ENCODE measurements around the gene IP6K1. TPM values are rescaled to one million over a fixed set of nuclear protein-coding genes. Genes with fewer than 3 reads are reported as not detected.

The IP6K1 gene
- total and polyA plus RNA-seq, 10 donors = 8.6 to 56.0 (median 46.4) TPM

- Histone ChIP-seq H3K27me3 (replicated peaks in 1 of 7) (no peaks in the 10 kb centered on the region), H3K9me3 (no peaks in the 10 kb centered on the region), H3K36me3 (peaks cover 0 to 61% (median 24%) of the 10 kb centered on the region in 6 donors), H3K4me3 (no peak overlapping the region), H3K27ac (no peak overlapping the region), H3K4me1 (peaks cover 27 to 72% (median 47%) of the 10 kb centered on the region in 6 donors)
- 79 to 86% (median 83%) methylated on average over 2 to 4 of the region's 4 CpGs for WGBS, 5 donors
- no peak for TF ChIP-seq CTCF (IDR thresholded peaks at IDR 0.05 in 8 of 11, conservative IDR thresholded peaks at IDR 0.05 in 3 of 11)
- TF ChIP-seq POLR2AphosphoS5 (IDR thresholded peaks at IDR 0.05) = peak; percentile 33 to 69 (median 57)
- intact Hi-C loops (cut with DNase I; ENCODE audit: low total_unique reads) = no loop called here
- peak; percentile 74 for DNase-seq
Observed at GRCh38 chr3:49720855-49721595, 65.3 kb downstream of the IP6K1 start.

- Histone ChIP-seq H3K4me3 (peak within 1 kb of the TSS; percentile 48 to 81 (median 64)), H3K9me3 (no peaks in the 10 kb centered on the region), H3K4me1 (peaks cover 22 to 61% (median 38%) of the 10 kb centered on the region in 6 donors), H3K36me3 (peaks cover 0 to 63% (median 27%) of the 10 kb centered on the region in 6 donors), H3K27me3 (replicated peaks in 1 of 7) (no peaks in the 10 kb centered on the region), H3K27ac (peak within 1 kb of the TSS in 7 of 8 donors; percentile 35 to 85 (median 74))
- 0 to 1% (median 0%) methylated on average over 35 to 50 of the region's 50 CpGs for WGBS, 5 donors
- intact Hi-C loops (cut with DNase I; ENCODE audit: low total_unique reads) = no loop called here
- TF ChIP-seq POLR2A (IDR thresholded peaks at IDR 0.05) (peak in 2 of 3 donors; percentile 39 to 75), CTCF (IDR thresholded peaks at IDR 0.05 in 8 of 11, conservative IDR thresholded peaks at IDR 0.05 in 3 of 11) (peak; percentile 51 to 88 (median 82)), POLR2AphosphoS5 (IDR thresholded peaks at IDR 0.05) (peak; percentile 94 to 95 (median 95))
- DNase-seq = peak; percentile 98
Observed at GRCh38 chr3:49719214-49719884, 67.0 kb downstream of the IP6K1 start, which contains the start of gene AMIGO3. AMIGO3 (minus strand) TSS chr3:49719684; CDS start chr3:49719465, 219 bp downstream.

DNA sequence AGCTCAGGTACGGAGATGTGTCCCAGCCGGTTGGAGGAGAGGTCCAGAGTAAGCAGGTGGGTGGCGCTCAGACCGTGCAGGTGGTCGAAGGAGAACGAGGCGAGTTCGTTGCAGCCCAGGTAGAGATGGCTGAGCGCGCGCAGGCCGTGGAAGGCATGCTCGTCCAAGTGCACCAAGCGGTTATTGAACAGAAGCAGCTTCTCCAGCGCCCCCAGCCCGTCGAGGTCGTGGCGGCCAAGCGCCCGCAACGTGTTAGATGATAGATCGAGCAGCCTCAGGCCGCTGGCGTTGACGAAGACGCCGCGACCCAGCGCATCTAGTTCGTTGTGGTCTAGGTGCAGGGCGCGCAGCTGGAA, 67.5 kb downstream of the IP6K1 start:
- Histone ChIP-seq H3K9me3 (no peaks in the 10 kb centered on the region), H3K4me1 (peaks cover 20 to 58% (median 36%) of the 10 kb centered on the region in 6 donors), H3K27me3 (replicated peaks in 1 of 7) (no peaks in the 10 kb centered on the region), H3K4me3 (peak overlapping the region; percentile 48 to 81 (median 64)), H3K36me3 (peaks cover 0 to 68% (median 27%) of the 10 kb centered on the region in 6 donors), H3K27ac (peak overlapping the region in 5 of 8 donors; percentile 72 to 85 (median 76))
- TF ChIP-seq POLR2A (IDR thresholded peaks at IDR 0.05) (no peak), POLR2AphosphoS5 (IDR thresholded peaks at IDR 0.05) (no peak), CTCF (IDR thresholded peaks at IDR 0.05 in 8 of 11, conservative IDR thresholded peaks at IDR 0.05 in 3 of 11) (no peak)
- intact Hi-C loops (cut with DNase I; ENCODE audit: low total_unique reads) = no loop called here
- WGBS, 5 donors = 9 to 27% (median 10%) methylated on average over 16 to 33 of the region's 33 CpGs
- no peak for DNase-seq
